Karpas-422 (cell line): Measurements from ENCODE around the gene RPL10. TPM values are rescaled to one million over a fixed set of nuclear protein-coding genes. Genes with fewer than 3 reads are reported as not detected.
A peak's percentile ranks its signal among the peaks of the same experiment; 100 is the strongest.

ENCODE experiments used
- DNase-seq: peaks from one replicate; pipeline ENCODE4 v3.0.0-alpha.2; 2015
- H2AFZ ChIP-seq: fragments of 200-600 bp; sonication (generic); 2 replicates; pipeline ENCODE4 v1.6.1; 2014; ENCODE audit warnings: antibody characterized with exemption, low read length, mixed read lengths
- H3K27ac ChIP-seq: fragments of 200-600 bp; sonication (generic); 2 replicates; pipeline ENCODE4 v1.5.1; 2014; ENCODE audit warnings: mild to moderate bottlenecking, low read length, moderate library complexity
- H3K27me3 ChIP-seq: fragments of 200-600 bp; sonication (generic); 2 replicates; pipeline ENCODE4 v1.6.1; 2014; ENCODE audit warnings: low read length, mixed read lengths
- H3K36me3 ChIP-seq: fragments of 200-600 bp; sonication (generic); 2 replicates; pipeline ENCODE4 v1.6.1; 2014; ENCODE audit warnings: low read length, mixed read lengths; ENCODE audit not compliant: insufficient read depth
- H3K4me1 ChIP-seq: fragments of 200-600 bp; sonication (generic); 2 replicates; pipeline ENCODE4 v1.6.1; 2014; ENCODE audit warnings: mild to moderate bottlenecking, low read length, mixed read lengths
- H3K4me2 ChIP-seq: fragments of 200-600 bp; sonication (generic); 2 replicates; pipeline ENCODE4 v1.6.1; 2014; ENCODE audit warnings: low read length, low read depth, mild to moderate bottlenecking; ENCODE audit not compliant: poor library complexity, severe bottlenecking
- H3K4me3 ChIP-seq: fragments of 200-600 bp; sonication (generic); 2 replicates; pipeline ENCODE4 v1.5.1; 2014; ENCODE audit warnings: mild to moderate bottlenecking, antibody characterized with exemption, low read length, mixed read lengths
- H3K79me2 ChIP-seq: fragments of 200-600 bp; sonication (generic); 2 replicates; pipeline ENCODE4 v1.6.1; 2014; ENCODE audit warnings: mild to moderate bottlenecking, low read length, mixed read lengths
- H3K9ac ChIP-seq: fragments of 200-600 bp; sonication (generic); 2 replicates; pipeline ENCODE4 v1.6.0; 2014; ENCODE audit warnings: low read length
- H3K9me2 ChIP-seq: fragments of 200-600 bp; sonication (generic), shearing (Covaris generic); replicated peaks from 2 replicates; pipeline ENCODE4 v1.6.0; 2014; ENCODE audit warnings: mild to moderate bottlenecking, low read length, moderate library complexity; ENCODE audit not compliant: insufficient read depth
- H3K9me3 ChIP-seq: fragments of 300-700, 200-600 bp; sonication (generic); 2 replicates; pipeline ENCODE4 v1.6.1; 2014; ENCODE audit warnings: low read length, mixed read lengths
- H4K20me1 ChIP-seq: fragments of 200-600 bp; sonication (generic); 2 replicates; pipeline ENCODE4 v1.6.1; 2014; ENCODE audit warnings: mild to moderate bottlenecking, antibody characterized with exemption, low read length, low read depth; ENCODE audit not compliant: insufficient read depth
- total RNA-seq: library from RNA; depleted of rRNA; stranded (reverse); fragments of >200 nt; shearing (Covaris generic); gene quantifications from 2 replicates; pipeline ENCODE4 v1.2.3, GENCODE V29; 2014; ENCODE audit warnings: low replicate concordance

Gene RPL10
- total RNA-seq, 1 experiment from 2014 or later: 4,432 TPM

- H3K27me3 ChIP-seq: no peaks in the 10 kb centered on the region
- no peak overlapping the region for H2AFZ ChIP-seq
- H3K9ac ChIP-seq: peak overlapping the region; percentile 85
- peak overlapping the region; percentile 71 for H3K4me3 ChIP-seq
- H3K9me3 ChIP-seq: no peaks in the 10 kb centered on the region
- H3K36me3 ChIP-seq: no peaks in the 10 kb centered on the region
- peaks cover 21% of the 10 kb centered on the region for H3K79me2 ChIP-seq
- no peaks in the 10 kb centered on the region for H3K9me2 ChIP-seq
- H3K4me1 ChIP-seq: peaks cover 12% of the 10 kb centered on the region
- peaks cover 7% of the 10 kb centered on the region; the same call in 1 of the 2 replicates for H4K20me1 ChIP-seq
- peak overlapping the region; percentile 75 for H3K4me2 ChIP-seq
- no peak for DNase-seq
- peak overlapping the region; percentile 19; the same call in 1 of the 2 replicates for H3K27ac ChIP-seq
Observed at GRCh38 chrX:154437971-154438893, 40.1 kb downstream of the RPL10 start.

DNA sequence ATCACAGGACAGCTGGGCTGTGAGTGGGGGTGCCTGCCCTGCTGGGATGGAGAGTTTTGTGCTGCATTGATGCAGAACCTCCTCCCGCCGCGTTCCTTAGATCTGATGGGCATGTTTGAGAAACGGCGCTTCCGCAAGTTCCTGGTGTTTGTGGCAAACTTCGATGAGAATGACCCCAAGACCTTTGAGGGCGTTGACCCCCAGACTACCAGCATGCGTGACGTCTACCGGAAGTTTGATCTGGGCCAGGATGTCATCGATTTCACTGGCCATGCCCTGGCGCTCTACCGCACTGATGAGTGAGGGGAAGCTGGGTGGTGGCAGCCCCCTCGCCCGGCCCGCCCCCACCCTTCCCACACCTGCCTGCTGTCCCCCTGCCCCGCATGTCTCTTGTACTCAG is 41.7 kb downstream of the RPL10 start:
- Histone ChIP-seq H3K36me3 (no peaks in the 10 kb centered on the region), H4K20me1 (peaks cover 7% of the 10 kb centered on the region; the same call in 1 of the 2 replicates), H3K4me1 (peaks cover 20% of the 10 kb centered on the region), H3K79me2 (peaks cover 26% of the 10 kb centered on the region), H2AFZ (no peak overlapping the region), H3K27me3 (no peaks in the 10 kb centered on the region), H3K9me2 (no peaks in the 10 kb centered on the region), H3K9ac (no peak overlapping the region), H3K4me2 (no peak overlapping the region), H3K4me3 (no peak overlapping the region), H3K9me3 (no peaks in the 10 kb centered on the region), H3K27ac (no peak overlapping the region)
- no peak for DNase-seq

- Histone ChIP-seq H3K9ac (no peak overlapping the region), H4K20me1 (peaks cover 7% of the 10 kb centered on the region; the same call in 1 of the 2 replicates), H3K36me3 (no peaks in the 10 kb centered on the region), H3K9me3 (no peaks in the 10 kb centered on the region), H3K4me3 (no peak overlapping the region), H3K27ac (no peak overlapping the region), H3K79me2 (peaks cover 31% of the 10 kb centered on the region), H3K9me2 (no peaks in the 10 kb centered on the region), H2AFZ (no peak overlapping the region), H3K4me1 (peaks cover 25% of the 10 kb centered on the region), H3K27me3 (no peaks in the 10 kb centered on the region), H3K4me2 (no peak overlapping the region)
- DNase-seq: no peak
Observed at GRCh38 chrX:154440623-154441357, 42.6 kb downstream of the RPL10 start.

DNA sequence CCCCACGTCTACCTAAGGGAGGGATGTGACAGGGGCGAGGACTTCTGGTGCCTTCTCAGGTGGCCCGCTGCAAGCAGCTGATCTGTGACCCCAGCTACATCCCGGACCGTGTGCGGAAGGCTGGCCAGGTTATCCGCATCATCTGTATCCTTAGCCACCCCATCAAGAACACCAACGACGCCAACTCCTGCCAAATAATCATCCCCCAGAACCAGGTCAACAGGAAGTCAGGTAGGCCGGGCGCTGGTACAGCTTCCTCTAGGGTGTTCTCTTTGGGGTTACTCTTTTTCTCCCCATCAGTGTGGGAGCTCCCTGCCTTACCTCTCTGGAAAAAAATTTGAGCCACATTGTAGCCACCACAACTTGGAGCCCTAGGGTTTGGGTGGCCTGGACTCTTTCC is 43.4 kb downstream of the RPL10 start:
- H3K4me3 ChIP-seq: no peak overlapping the region
- H3K27ac ChIP-seq: no peak overlapping the region
- DNase-seq: no peak
- H2AFZ ChIP-seq: no peak overlapping the region
- H3K9ac ChIP-seq: no peak overlapping the region
- H3K4me1 ChIP-seq: peaks cover 22% of the 10 kb centered on the region
- no peaks in the 10 kb centered on the region for H3K9me2 ChIP-seq
- H4K20me1 ChIP-seq: peaks cover 7% of the 10 kb centered on the region; the same call in 1 of the 2 replicates
- no peaks in the 10 kb centered on the region for H3K27me3 ChIP-seq
- no peak overlapping the region for H3K4me2 ChIP-seq
- H3K9me3 ChIP-seq: no peaks in the 10 kb centered on the region
- H3K36me3 ChIP-seq: no peaks in the 10 kb centered on the region
- H3K79me2 ChIP-seq: peaks cover 31% of the 10 kb centered on the region

GRCh38 chrX:154441984-154442707 is 44.0 kb downstream of the RPL10 start:
- H3K4me1 ChIP-seq: peaks cover 22% of the 10 kb centered on the region
- no peaks in the 10 kb centered on the region for H3K9me3 ChIP-seq
- no peak overlapping the region for H3K9ac ChIP-seq
- H3K27ac ChIP-seq: no peak overlapping the region
- no peak overlapping the region for H3K4me2 ChIP-seq
- H3K4me3 ChIP-seq: no peak overlapping the region
- no peaks in the 10 kb centered on the region for H3K36me3 ChIP-seq
- no peaks in the 10 kb centered on the region for H3K9me2 ChIP-seq
- DNase-seq: no peak
- H3K27me3 ChIP-seq: no peaks in the 10 kb centered on the region
- H2AFZ ChIP-seq: no peak overlapping the region
- peaks cover 7% of the 10 kb centered on the region; the same call in 1 of the 2 replicates for H4K20me1 ChIP-seq
- peaks cover 30% of the 10 kb centered on the region for H3K79me2 ChIP-seq

- H3K4me2 ChIP-seq: peak overlapping the region; percentile 66
- no peaks in the 10 kb centered on the region for H3K9me2 ChIP-seq
- no peak overlapping the region; the same call in 1 of the 2 replicates for H3K27ac ChIP-seq
- peak overlapping the region; percentile 55; the same call in 1 of the 2 replicates for H3K4me3 ChIP-seq
- H3K9ac ChIP-seq: peak overlapping the region; percentile 50
- no peaks in the 10 kb centered on the region for H3K36me3 ChIP-seq
- no peaks in the 10 kb centered on the region for H3K9me3 ChIP-seq
- peak; percentile 55 for DNase-seq
- no peaks in the 10 kb centered on the region for H3K27me3 ChIP-seq
- H3K79me2 ChIP-seq: peaks cover 17% of the 10 kb centered on the region
- peaks cover 6% of the 10 kb centered on the region; the same call in 1 of the 2 replicates for H4K20me1 ChIP-seq
- no peak overlapping the region for H2AFZ ChIP-seq
- peaks cover 16% of the 10 kb centered on the region for H3K4me1 ChIP-seq
Observed at GRCh38 chrX:154443479-154443910, 45.3 kb downstream of the RPL10 start.

DNA sequence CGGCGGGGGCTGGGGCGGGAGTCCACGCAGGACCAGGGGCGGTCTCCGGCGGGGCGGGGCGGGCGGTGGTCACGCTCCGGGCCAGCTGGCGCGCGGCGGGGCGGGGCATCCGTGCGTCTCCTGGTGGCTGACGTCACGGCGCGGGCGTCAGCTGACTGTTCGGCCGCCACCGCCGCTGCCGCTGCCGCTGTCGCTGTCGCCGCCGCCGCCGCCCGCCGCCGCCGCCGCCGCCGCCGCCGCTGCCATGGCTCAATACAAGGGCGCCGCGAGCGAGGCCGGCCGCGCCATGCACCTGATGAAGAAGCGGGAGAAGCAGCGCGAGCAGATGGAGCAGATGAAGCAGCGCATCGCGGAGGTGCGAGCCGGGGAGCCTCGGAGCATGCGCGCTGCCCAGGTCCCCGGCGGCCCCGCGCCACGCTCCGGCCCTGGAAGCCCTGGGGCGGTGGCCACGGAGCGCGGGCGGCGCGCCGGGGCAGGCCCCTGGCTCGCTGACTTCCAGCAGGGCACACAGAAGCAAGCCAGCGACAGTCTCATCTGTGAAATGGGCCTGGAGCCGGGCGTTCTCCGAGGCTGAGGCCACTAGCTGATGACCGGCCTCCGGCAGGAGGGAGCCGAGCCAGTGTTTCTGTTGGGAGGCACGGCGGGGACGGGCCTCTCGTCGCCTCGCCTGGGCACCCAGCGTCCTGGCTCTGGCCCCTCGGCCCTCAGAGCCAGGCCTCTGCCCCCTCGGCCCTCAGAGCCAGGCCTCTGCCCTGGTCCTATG is 46.0 kb downstream of the RPL10 start, which contains the start of gene FAM50A:
FAM50A (plus strand) TSS at position 150 of the 763 bp plus-strand sequence; CDS start at position 245, 95 bp downstream.
- Histone ChIP-seq H3K79me2 (peaks cover 11% of the 10 kb centered on the region), H4K20me1 (no peaks in the 10 kb centered on the region), H3K27ac (no peak within 1 kb of the TSS; the same call in 1 of the 2 replicates), H3K36me3 (no peaks in the 10 kb centered on the region), H3K4me3 (peak within 1 kb of the TSS; percentile 75), H3K27me3 (no peaks in the 10 kb centered on the region), H3K9me3 (no peaks in the 10 kb centered on the region), H3K4me2 (peak within 1 kb of the TSS; percentile 78), H3K4me1 (peaks cover 13% of the 10 kb centered on the region), H2AFZ (no peak within 1 kb of the TSS), H3K9ac (peak within 1 kb of the TSS; percentile 88), H3K9me2 (no peaks in the 10 kb centered on the region)
- DNase-seq: peak; percentile 84
